Measurements from ENCODE around the gene ECHS1.
"Not testable (repeated sequence)": the region's sequence is repeated elsewhere in the genome, so short reads cannot be mapped to it uniquely, and the experiment has no call there.

GRCh38 chr10:133320852-133321422, 52.2 kb downstream of the ECHS1 start:
- not testable (repeated sequence) for TF ChIP-seq CTCF (IDR thresholded peaks at IDR 0.05; ENCODE audit: control extremely low read depth in 1 of 3, insufficient read depth in 1 of 3, low read depth in 1 of 3, low read length in 3 of 3); EZH2 (IDR thresholded peaks at IDR 0.05; ENCODE audit: low read depth, low read length, severe bottlenecking); SP4 (IDR thresholded peaks at IDR 0.05; ENCODE audit: low read length); RFX5 (IDR thresholded peaks at IDR 0.05; ENCODE audit: borderline replicate concordance, low read depth, low read length); SRF (IDR thresholded peaks at IDR 0.05; ENCODE audit: low read depth, low read length); RNF2 (IDR thresholded peaks at IDR 0.05; ENCODE audit: borderline replicate concordance, low read depth, low read length, missing control alignments, poor library complexity, severe bottlenecking); POLR2A (IDR thresholded peaks at IDR 0.05; ENCODE audit: control extremely low read depth in 1 of 2, low read depth in 2 of 2, low read length in 2 of 2); ZNF274 (IDR thresholded peaks at IDR 0.05; ENCODE audit: borderline replicate concordance, extremely low read depth, low read length); POLR2AphosphoS5 (IDR thresholded peaks at IDR 0.05; ENCODE audit: low read depth, low read length); MAX (IDR thresholded peaks at IDR 0.05)
